AG04449 (cell line): ENCODE data around the gene TH.

ENCODE experiments used
- CTCF ChIA-PET: fragments of 350-600 bp; formaldehyde crosslinking; extraction: SDS; loops from one replicate; lab custom pipeline; 2021; ENCODE audit warnings: antibody characterized with exemption; lab: Yijun Ruan, JAX
- POLR2A ChIA-PET: fragments of 400-600, 350-600 bp; formaldehyde crosslinking; extraction: SDS; loops from one replicate; lab custom pipeline; 2020; ENCODE audit warnings: antibody characterized with exemption, inconsistent platforms; lab: Yijun Ruan, JAX
- DNase-seq: peaks from one replicate; pipeline ENCODE4 v3.0.0-alpha.2; 2010; ENCODE audit warnings: low read depth, low spot score
- H3K4me3 ChIP-seq: 2 replicates; pipeline ENCODE4 v1.5.1; 2011; ENCODE audit warnings: low read depth, mild to moderate bottlenecking, control low read depth, low read length
- CTCF ChIP-seq: IDR thresholded peaks from one replicate; pipeline ENCODE4 v1.5.1; 2011; ENCODE audit warnings: mild to moderate bottlenecking, moderate library complexity, low read length, control low read depth, inconsistent platforms; ENCODE audit not compliant: insufficient read depth; ENCODE audit errors: missing control alignments

Gene TH

GRCh38 chr11:2202071-2202899 is 30.7 kb upstream of the TH start:
- no peak for TF ChIP-seq CTCF
- H3K4me3 ChIP-seq, result no peak overlapping the region
- DNase-seq, result no peak
- POLR2A ChIA-PET, result no interaction called here
- CTCF ChIA-PET, result interaction anchor here (1.5 to 7.9 kb wide), 3 partner anchors 8 to 219 kb away, joined by 4 to 216 read pairs (median 12); no protein-coding TSS in a partner anchor

- H3K4me3 ChIP-seq, result no peak overlapping the region
- POLR2A ChIA-PET, result no interaction called here
- no peak for DNase-seq
- no peak for TF ChIP-seq CTCF
- CTCF ChIA-PET, result interaction anchor here (7.9 kb wide), 1 partner anchor 219 kb away, joined by 216 read pairs; no protein-coding TSS in a partner anchor
Observed at GRCh38 chr11:2201542-2201941, 29.9 kb upstream of the TH start.

- TF ChIP-seq CTCF, result no peak
- DNase-seq, result no peak
- ChIA-PET POLR2A (no interaction called here), CTCF (interaction anchor here (0.7 to 7.9 kb wide), 2 partner anchors 104 to 220 kb away, joined by 3 to 216 read pairs; no protein-coding TSS in a partner anchor)
- no peak overlapping the region for H3K4me3 ChIP-seq
Observed at GRCh38 chr11:2200957-2201519, 29.4 kb upstream of the TH start.

GRCh38 chr11:2200536-2200935 is 28.9 kb upstream of the TH start:
- ChIA-PET POLR2A (no interaction called here), CTCF (interaction anchor here (0.7 to 7.9 kb wide), 2 partner anchors 105 to 220 kb away, joined by 3 to 216 read pairs; no protein-coding TSS in a partner anchor)
- no peak for DNase-seq
- no peak for TF ChIP-seq CTCF
- H3K4me3 ChIP-seq, result no peak overlapping the region

- ChIA-PET POLR2A (no interaction called here), CTCF (interaction anchor here (0.9 to 7.9 kb wide), 7 partner anchors 12 to 334 kb away, joined by 3 to 216 read pairs (median 12); partner anchors contain the start of gene TSSC4)
- no peak for TF ChIP-seq CTCF
- H3K4me3 ChIP-seq, result no peak overlapping the region
- DNase-seq, result no peak
Observed at GRCh38 chr11:2199466-2200341, 28.1 kb upstream of the TH start.
